HepG2 (cell line): ENCODE data around the gene STXBP2. TPM values are rescaled to one million over a fixed set of nuclear protein-coding genes. Genes with fewer than 3 reads are reported as not detected.
A peak's percentile ranks its signal among the peaks of the same experiment; 100 is the strongest.

Experiments
- DRAP1 ChIP-seq: IDR thresholded peaks from 2 replicates; pipeline ENCODE4 v1.6.1; 2016; ENCODE audit warnings: missing genetic modification reagents, missing compliant biosample characterization
- ELF4 ChIP-seq: sonication (generic); formaldehyde crosslinking; IDR thresholded peaks from 2 replicates; pipeline ENCODE4 v1.5.0; 2020; ENCODE audit warnings: missing genetic modification reagents, mild to moderate bottlenecking, moderate library complexity, borderline replicate concordance
- GZF1 ChIP-seq: sonication (generic); formaldehyde crosslinking; IDR thresholded peaks from 2 replicates; pipeline ENCODE4 v1.5.1; 2020; ENCODE audit warnings: mild to moderate bottlenecking, missing genetic modification reagents
- IRF1 ChIP-seq: sonication (generic); formaldehyde crosslinking; IDR thresholded peaks from 2 replicates; pipeline ENCODE4 v1.4.0; 2020; ENCODE audit warnings: low read depth, mild to moderate bottlenecking, missing genetic modification reagents
- MXD4 ChIP-seq: IDR thresholded peaks from 2 replicates; pipeline ENCODE4 v1.6.1; 2016; ENCODE audit warnings: mild to moderate bottlenecking, missing biosample characterization, missing genetic modification reagents
- REST ChIP-seq, 2 experiments: IDR thresholded peaks; 2 replicates each; pipeline ENCODE4 v1.6.1; 2011 to 2012; ENCODE audit warnings: low read length in 2 of 2, borderline replicate concordance in 1 of 2, low read depth in 1 of 2, mild to moderate bottlenecking in 1 of 2, moderate library complexity in 1 of 2
- RFX5 ChIP-seq: IDR thresholded peaks from 2 replicates; pipeline ENCODE4 v1.6.1; 2011; ENCODE audit warnings: low read depth, low read length, improper control_type of control experiment
- TBX2 ChIP-seq: sonication (generic); formaldehyde crosslinking; IDR thresholded peaks from 2 replicates; pipeline ENCODE4 v1.5.0; 2020; ENCODE audit warnings: missing genetic modification reagents, mild to moderate bottlenecking, borderline replicate concordance
- USF2 ChIP-seq, 2 experiments: sonication (generic) in 1 of 2; formaldehyde crosslinking in 1 of 2; IDR thresholded peaks; 2 replicates each; pipeline versions ENCODE4 v1.5.1 to v1.6.1; 2011 to 2020; ENCODE audit warnings: borderline replicate concordance in 1 of 2, low read depth in 1 of 2, low read length in 1 of 2, mild to moderate bottlenecking in 1 of 2, missing genetic modification reagents in 1 of 2, moderate library complexity in 1 of 2
- ZBTB2 ChIP-seq: sonication (generic); formaldehyde crosslinking; IDR thresholded peaks from 2 replicates; pipeline ENCODE4 v1.8.0; 2022; ENCODE audit warnings: low read depth, missing genetic modification reagents
- ZNF383 ChIP-seq: sonication (generic); formaldehyde crosslinking; IDR thresholded peaks from 2 replicates; pipeline ENCODE4 v1.4.0; 2020; ENCODE audit warnings: missing genetic modification reagents, mild to moderate bottlenecking, borderline replicate concordance
- ZNF691 ChIP-seq: sonication (generic); formaldehyde crosslinking; IDR thresholded peaks from 2 replicates; pipeline ENCODE4 v1.4.0; 2020; ENCODE audit warnings: missing genetic modification reagents, low read depth, mild to moderate bottlenecking, borderline replicate concordance
- ZNF782 ChIP-seq: sonication (generic); formaldehyde crosslinking; IDR thresholded peaks from 2 replicates; pipeline ENCODE4 v1.4.0; 2020; ENCODE audit warnings: missing genetic modification reagents, mild to moderate bottlenecking, borderline replicate concordance
- polyA plus RNA-seq, 8 experiments: library from polyadenylated mRNA; depleted of rRNA in 3 of 8; stranded (reverse) in 7 of 8; unstranded in 1 of 8; fragments of >200 nt; fragmentation: Illumina TruSeq in 4 of 8; extraction: Trizol in 4 of 8; gene quantifications; 2 replicates each; pipeline versions ENCODE4 v1.2.1 to v1.2.3, GENCODE V29; 2011 to 2016; ENCODE audit warnings: low read depth in 4 of 8, missing spikeins in 1 of 8, mixed read lengths in 1 of 8; ENCODE audit not compliant: insufficient read depth in 1 of 8
- total RNA-seq, 5 experiments: library from RNA; depleted of rRNA; stranded (reverse); fragments of >200 nt; fragmentation: Illumina TruSeq; extraction: Trizol; gene quantifications; 2 replicates each; pipeline ENCODE4 v1.2.3, GENCODE V29; 2016; ENCODE audit warnings: low read depth in 1 of 5

STXBP2 gene
- total and polyA plus RNA-seq, 2 of the 13 experiments (the other 11 are each of a cell fraction or from before 2014, with no cell fraction given) = 22.8 to 40.1 TPM

- peak; percentile 37; the same call in 1 of the 2 replicates for TF ChIP-seq ZBTB2 (CRISPR knock-in tag)
- TF ChIP-seq REST (IDR thresholded peaks at IDR 0.05; ENCODE audit: borderline replicate concordance in 1 of 2, low read depth in 1 of 2, low read length in 2 of 2) = no peak
- no peak for TF ChIP-seq ZNF782 (CRISPR knock-in tag)
- TF ChIP-seq MXD4 (CRISPR knock-in tag) = peak; percentile 61; the same call in 1 of the 2 replicates
- no peak for TF ChIP-seq RFX5
- peak; percentile 73 for TF ChIP-seq TBX2 (CRISPR knock-in tag)
- TF ChIP-seq ZNF691 = 0 out of 2 replicates have a peak, but pooled peaks have one; percentile 59
- TF ChIP-seq GZF1 = no peak
- TF ChIP-seq ELF4 (CRISPR knock-in tag) = peak; percentile 74; the same call in 1 of the 2 replicates
- no peak for TF ChIP-seq IRF1 (CRISPR knock-in tag)
- no peak for TF ChIP-seq ZNF383 (CRISPR knock-in tag)
- no peak for TF ChIP-seq USF2 (IDR thresholded peaks at IDR 0.05; ENCODE audit: low read depth, low read length)
- TF ChIP-seq USF2 (CRISPR knock-in tag; IDR thresholded peaks at IDR 0.05; ENCODE audit: borderline replicate concordance) = 0 out of 2 replicates have a peak, but pooled peaks have one; percentile 19
- peak; percentile 68 for TF ChIP-seq DRAP1 (CRISPR knock-in tag)
Measured at GRCh38 chr19:7636691-7637373, at the start of gene STXBP2 (continued).
